Activated T-cell treated with anti-CD3 and anti-CD28 coated beads for 1 hour (primary cell): ENCODE data around the gene INTS7.

Source experiments
- DNase-seq: peaks from one replicate; pipeline ENCODE4 v3.0.0-alpha.2; 2020; ENCODE audit warnings: low read depth

Gene INTS7, protein sequence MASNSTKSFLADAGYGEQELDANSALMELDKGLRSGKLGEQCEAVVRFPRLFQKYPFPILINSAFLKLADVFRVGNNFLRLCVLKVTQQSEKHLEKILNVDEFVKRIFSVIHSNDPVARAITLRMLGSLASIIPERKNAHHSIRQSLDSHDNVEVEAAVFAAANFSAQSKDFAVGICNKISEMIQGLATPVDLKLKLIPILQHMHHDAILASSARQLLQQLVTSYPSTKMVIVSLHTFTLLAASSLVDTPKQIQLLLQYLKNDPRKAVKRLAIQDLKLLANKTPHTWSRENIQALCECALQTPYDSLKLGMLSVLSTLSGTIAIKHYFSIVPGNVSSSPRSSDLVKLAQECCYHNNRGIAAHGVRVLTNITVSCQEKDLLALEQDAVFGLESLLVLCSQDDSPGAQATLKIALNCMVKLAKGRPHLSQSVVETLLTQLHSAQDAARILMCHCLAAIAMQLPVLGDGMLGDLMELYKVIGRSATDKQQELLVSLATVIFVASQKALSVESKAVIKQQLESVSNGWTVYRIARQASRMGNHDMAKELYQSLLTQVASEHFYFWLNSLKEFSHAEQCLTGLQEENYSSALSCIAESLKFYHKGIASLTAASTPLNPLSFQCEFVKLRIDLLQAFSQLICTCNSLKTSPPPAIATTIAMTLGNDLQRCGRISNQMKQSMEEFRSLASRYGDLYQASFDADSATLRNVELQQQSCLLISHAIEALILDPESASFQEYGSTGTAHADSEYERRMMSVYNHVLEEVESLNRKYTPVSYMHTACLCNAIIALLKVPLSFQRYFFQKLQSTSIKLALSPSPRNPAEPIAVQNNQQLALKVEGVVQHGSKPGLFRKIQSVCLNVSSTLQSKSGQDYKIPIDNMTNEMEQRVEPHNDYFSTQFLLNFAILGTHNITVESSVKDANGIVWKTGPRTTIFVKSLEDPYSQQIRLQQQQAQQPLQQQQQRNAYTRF

GRCh38 chr1:212035123-212035834 is at the start of gene INTS7, which contains the start of gene DTL:
Gene INTS7 (minus strand): TSS chr1:212035557. CDS start chr1:212035437, 120 bp downstream.
Gene DTL (plus strand): TSS chr1:212035748. CDS start chr1:212035891, 143 bp downstream.
- DNase-seq: peak; percentile 97

DNA sequence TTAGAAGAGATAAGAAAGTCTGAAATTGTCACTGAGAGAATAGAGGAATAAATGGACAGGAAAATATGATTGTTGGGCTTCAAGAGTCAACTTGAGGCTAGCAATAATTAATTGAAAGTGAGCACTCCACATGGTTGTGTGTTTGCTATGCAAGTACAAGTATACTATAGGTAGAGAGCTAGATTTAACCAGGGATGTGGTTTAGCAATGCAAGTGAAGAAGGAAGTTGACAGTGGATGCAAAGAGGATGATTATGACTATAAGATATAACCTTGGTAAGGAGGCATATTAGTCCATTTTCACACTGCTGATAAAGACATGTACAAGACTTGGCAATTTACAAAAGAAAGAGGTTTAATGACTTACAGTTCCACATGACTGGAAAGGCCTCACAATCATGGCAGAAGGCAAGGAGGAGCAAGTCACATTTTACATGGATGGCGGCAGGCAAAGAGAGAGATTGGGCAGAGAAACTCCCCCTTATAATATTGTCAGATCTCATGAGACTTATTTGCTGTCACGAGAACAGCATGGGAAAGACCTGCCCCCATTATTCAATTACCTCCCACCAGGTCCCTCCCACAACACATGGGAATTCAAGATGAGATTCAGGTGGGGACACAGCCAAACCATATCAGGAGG is 47.5 kb upstream of the INTS7 start:
- DNase-seq: no peak

DNA sequence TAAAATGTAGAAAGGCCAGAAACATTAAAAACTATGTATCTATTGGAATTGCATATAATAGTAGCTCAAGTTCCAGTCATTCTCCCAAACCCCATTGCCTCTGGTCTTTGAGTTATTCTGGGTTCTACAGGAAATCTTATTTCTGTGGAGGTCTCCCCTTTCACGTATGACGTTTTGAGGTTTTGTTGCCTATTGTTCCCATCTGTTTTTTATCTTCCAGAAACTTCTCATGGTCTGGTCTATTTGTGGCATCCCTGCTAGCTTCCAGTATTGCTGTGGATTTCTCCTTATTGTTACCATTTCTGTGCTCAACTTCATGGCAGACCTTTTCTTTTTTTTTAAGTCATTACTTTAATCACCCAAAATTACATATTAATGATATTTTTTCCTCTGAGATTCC is 43.5 kb upstream of the INTS7 start:
- no peak for DNase-seq

- no peak for DNase-seq
Observed at GRCh38 chr1:212077028-212077427, 41.7 kb upstream of the INTS7 start.

DNA sequence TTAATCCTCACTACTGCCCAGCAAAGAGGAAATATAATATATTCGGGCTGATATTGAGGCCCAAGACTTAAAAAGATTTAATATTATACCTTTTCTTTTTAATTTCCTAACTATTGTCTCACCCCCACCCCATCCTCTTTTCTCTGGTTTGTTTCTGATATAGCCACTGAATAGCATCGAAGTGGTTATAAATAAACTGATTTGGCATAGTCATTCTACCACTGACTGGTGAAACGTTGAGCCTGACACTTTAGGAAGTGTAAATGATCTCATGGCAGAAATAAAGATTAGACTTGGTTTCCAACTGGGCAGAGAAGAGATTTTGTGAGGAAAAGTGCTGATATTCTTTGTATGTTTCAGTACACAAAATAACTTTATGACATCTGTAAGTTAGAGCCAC is 39.5 kb upstream of the INTS7 start:
- no peak for DNase-seq

- DNase-seq: no peak
Observed at GRCh38 chr1:212074313-212074712, 39.0 kb upstream of the INTS7 start.

GRCh38 chr1:212073490-212073889 is 38.1 kb upstream of the INTS7 start:
- no peak for DNase-seq

DNA sequence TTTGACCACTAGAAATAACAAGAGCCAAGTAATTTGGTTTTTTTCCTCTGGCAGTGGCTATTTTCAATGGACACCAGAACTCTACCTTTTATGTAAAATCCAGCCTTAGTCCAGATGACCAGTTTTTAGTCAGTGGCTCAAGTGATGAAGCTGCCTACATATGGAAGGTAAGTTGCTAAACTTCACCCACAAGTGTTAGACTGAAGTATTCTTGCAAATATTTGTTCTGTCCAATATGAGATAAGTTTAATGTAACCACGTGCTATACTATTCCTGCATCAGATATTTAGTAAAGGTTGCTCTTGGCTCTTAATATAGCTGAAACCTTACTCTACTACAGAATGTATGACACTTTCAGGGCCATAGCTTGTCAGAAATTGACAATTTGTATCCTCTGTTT is 36.7 kb upstream of the INTS7 start:
- DNase-seq: no peak

DNA sequence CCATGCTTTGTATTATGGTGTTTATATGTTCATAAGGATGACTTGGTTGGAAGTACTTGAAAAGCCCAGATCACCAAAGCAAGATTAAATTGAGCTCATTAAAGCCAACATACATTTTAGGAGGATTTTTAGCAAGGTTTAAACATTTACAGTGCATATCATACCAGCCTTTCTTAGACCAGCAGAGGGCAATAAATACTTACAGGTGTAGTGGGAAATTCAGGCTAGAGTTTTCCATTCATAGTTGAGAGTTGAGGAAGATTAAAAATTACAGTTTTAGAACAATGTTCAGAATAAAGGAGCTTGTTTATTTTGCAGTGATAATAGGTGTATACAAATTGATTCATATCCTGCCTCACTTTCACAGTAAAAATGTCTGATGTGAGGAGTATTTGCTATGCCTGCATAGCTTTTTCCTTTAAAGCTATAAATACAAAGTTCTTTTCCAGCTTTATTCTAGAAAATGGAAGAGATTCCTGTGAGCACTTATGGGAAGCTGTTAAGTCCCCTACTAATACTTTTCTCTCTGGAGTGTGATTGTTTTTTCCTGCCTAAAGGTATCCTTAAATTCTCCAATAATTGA is 35.5 kb upstream of the INTS7 start:
- no peak for DNase-seq

- DNase-seq: no peak
Observed at GRCh38 chr1:212067787-212068186, 32.4 kb upstream of the INTS7 start.

GRCh38 chr1:212062832-212063438 is 27.6 kb upstream of the INTS7 start:
- DNase-seq: no peak

- no peak for DNase-seq
Observed at GRCh38 chr1:212060632-212061472, 25.5 kb upstream of the INTS7 start.

DNA sequence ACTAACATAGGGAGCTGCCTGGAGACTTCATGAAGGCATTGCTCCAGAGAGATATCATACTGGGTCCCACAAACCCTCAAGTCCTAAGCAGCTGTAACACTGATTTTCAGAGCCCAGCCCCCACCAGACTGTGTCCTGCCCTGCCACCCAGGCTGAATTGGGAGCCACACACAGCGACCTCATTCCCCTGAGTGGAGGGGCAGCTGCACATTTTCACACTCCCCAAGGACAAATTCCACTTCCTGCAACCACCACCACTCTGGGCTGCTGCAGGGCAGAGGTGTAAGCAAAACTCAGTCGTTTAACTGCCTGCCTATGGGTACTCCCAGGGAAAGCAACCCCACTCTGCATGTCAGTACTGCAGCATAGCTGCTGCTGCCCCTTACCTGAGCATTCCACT is 20.0 kb upstream of the INTS7 start:
- no peak for DNase-seq

DNA sequence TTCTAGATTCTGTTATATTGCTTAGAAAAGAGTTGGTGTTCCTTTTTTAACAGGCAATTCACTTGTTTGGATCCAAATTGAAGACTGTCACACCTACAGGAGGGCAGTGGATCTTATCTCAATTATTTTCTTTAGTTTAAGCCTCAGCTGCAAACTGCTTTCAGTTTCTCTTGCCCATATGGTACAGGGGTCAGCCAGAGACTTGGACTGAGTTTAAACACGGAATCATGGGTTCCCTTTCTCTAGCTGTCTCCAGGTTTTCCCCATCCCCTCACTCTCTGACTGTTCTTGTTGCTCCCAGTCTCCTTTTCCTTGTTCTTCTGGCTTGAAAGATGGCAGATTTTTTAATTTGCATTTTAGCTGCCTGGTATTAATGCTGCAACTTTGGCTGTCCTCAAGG is 18.6 kb upstream of the INTS7 start:
- DNase-seq: no peak

GRCh38 chr1:212045981-212046380 is 10.6 kb upstream of the INTS7 start:
- DNase-seq: no peak

- no peak for DNase-seq
Observed at GRCh38 chr1:212044851-212045250, 9.5 kb upstream of the INTS7 start.

DNA sequence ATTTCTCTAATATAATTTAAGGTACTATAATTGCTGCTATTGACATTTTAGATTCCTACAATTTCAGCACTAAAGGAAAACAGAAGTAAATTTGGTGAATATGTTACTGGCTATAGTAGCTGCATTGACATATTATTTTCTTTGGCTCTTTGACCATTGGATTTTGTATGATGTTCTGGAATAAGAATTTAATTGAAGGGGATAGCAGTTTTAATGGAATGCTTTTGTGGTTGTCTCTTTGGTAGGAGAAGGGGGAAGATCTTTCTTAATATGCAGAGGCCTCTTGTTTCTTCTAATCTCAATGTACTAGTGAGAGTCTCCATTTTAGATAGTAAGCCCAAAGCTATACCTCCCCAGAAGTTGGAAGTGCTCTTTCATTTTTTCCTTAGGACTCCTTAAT is 7.1 kb upstream of the INTS7 start:
- no peak for DNase-seq

DNA sequence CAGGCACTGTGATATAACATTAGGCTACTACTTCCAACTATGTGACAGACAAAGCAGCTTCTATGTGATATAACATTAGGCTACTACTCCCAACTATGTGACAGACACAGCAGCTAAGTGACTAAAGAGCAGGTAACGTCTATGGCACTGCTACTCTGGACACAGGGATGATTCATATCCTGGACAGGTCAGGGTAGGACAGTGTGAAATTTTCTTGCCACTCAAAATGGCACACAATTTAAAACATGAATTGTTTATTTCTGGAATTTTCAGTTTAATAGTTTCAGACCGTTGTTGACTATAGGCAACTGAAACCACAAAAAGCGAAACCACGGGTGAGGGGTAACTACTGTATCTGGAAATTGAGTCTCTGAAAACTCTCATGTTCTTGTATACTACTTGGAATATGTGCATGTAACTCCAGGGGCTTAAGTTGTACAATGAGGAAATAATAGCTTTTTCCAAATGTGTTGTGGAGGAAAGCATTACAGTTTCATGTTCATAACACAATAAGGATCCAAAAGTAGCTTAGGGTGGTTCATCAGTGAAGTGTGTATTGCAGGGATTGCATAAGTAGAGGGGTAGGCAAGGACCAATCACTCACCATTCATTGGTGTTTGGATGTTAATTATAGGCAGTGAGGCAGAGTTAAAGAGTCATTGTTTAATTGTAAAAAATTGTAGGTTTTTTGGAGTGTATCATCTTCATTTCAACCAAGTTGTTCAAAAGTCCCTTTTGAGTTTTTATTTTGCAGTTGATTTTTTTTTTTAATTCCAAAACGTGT is 5.5 kb upstream of the INTS7 start:
- no peak for DNase-seq

- DNase-seq: no peak
Observed at GRCh38 chr1:212039622-212040021, 4.3 kb upstream of the INTS7 start.
